HUES48 (cell line): ENCODE results near the gene AJAP1.

Experiments
- H3K27ac ChIP-seq: one replicate; pipeline ENCODE4 v1.7.0; 2013; ENCODE audit warnings: low read depth, low read length, inconsistent platforms
- H3K27me3 ChIP-seq: 2 replicates; pipeline ENCODE4 v1.6.1; 2013; ENCODE audit warnings: mild to moderate bottlenecking, low read length; ENCODE audit not compliant: control insufficient read depth, insufficient read depth
- H3K36me3 ChIP-seq: 2 replicates; pipeline ENCODE4 v1.6.1; 2013; ENCODE audit warnings: low read length; ENCODE audit not compliant: control insufficient read depth, insufficient read depth
- H3K4me1 ChIP-seq: 2 replicates; pipeline ENCODE4 v1.6.1; 2013; ENCODE audit warnings: mild to moderate bottlenecking, low read length; ENCODE audit not compliant: control insufficient read depth, insufficient read depth
- H3K4me3 ChIP-seq: 2 replicates; pipeline ENCODE4 v1.5.1; 2013; ENCODE audit warnings: mild to moderate bottlenecking, low read depth, low read length
- H3K9ac ChIP-seq: 2 replicates; pipeline ENCODE4 v1.6.1; 2013; ENCODE audit warnings: mild to moderate bottlenecking, low read depth, low read length, moderate library complexity
- H3K9me3 ChIP-seq: 2 replicates; pipeline ENCODE4 v1.6.1; 2013; ENCODE audit warnings: low read length; ENCODE audit not compliant: control insufficient read depth, insufficient read depth

Gene AJAP1

DNA sequence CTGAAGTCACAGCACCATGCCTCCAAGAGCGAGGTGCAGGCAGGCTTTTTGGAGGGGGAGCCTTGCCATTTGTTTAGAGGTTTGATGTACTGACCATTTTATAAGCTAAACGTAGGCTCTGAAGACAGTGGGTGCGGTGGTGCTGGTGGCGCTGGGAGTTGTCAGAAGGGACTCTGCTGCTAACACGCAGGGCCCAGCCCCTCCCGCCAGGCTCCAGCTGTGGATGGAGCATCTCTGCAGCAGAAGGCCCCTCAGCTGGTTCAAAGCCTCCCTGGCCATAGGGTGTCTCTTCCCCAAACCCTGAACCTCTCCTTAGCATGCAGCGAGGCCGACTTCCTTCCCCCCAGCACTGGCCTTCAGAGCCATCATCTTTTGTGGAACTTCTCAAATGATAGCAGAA lies 105.3 kb downstream of the AJAP1 start:
- no peaks in the 10 kb centered on the region for H3K27me3 ChIP-seq
- no peak overlapping the region for H3K9ac ChIP-seq
- H3K27ac ChIP-seq = no peak overlapping the region
- peaks cover 26% of the 10 kb centered on the region for H3K4me1 ChIP-seq
- H3K36me3 ChIP-seq = no peaks in the 10 kb centered on the region
- H3K9me3 ChIP-seq = no peaks in the 10 kb centered on the region
- H3K4me3 ChIP-seq = no peak overlapping the region

DNA sequence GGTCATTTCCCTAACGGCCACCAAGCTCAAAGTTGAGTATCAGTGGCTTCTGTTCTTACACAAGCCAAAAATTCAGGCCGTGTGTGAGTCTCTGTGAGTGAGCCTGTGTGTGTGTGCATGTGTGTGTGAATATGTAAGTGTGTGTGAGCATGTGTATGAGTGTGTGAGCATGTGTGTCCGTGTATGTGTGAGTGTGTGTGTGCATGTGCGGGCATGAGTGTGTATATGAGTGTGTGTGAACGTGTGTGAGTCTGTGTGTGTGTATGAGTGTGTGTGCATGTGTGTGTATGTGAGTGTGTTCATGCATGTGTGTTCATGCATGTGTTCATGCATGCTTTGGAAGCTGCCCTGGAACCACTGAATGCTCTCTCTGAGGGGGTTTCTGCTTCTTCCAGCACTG lies 105.7 kb downstream of the AJAP1 start:
- no peak overlapping the region for H3K4me3 ChIP-seq
- no peak overlapping the region for H3K9ac ChIP-seq
- H3K9me3 ChIP-seq = no peaks in the 10 kb centered on the region
- H3K27me3 ChIP-seq = no peaks in the 10 kb centered on the region
- H3K27ac ChIP-seq = no peak overlapping the region
- H3K36me3 ChIP-seq = no peaks in the 10 kb centered on the region
- peaks cover 21% of the 10 kb centered on the region for H3K4me1 ChIP-seq

GRCh38 chr1:4761324-4761723 lies 106.9 kb downstream of the AJAP1 start:
- H3K27ac ChIP-seq = no peak overlapping the region
- H3K36me3 ChIP-seq = no peaks in the 10 kb centered on the region
- no peaks in the 10 kb centered on the region for H3K27me3 ChIP-seq
- peaks cover 13% of the 10 kb centered on the region for H3K4me1 ChIP-seq
- H3K9ac ChIP-seq = no peak overlapping the region
- H3K4me3 ChIP-seq = no peak overlapping the region
- no peaks in the 10 kb centered on the region for H3K9me3 ChIP-seq

- H3K27me3 ChIP-seq = no peaks in the 10 kb centered on the region
- H3K27ac ChIP-seq = no peak overlapping the region
- no peak overlapping the region for H3K9ac ChIP-seq
- no peaks in the 10 kb centered on the region for H3K9me3 ChIP-seq
- peaks cover 5% of the 10 kb centered on the region; the same call in 1 of the 2 replicates for H3K4me1 ChIP-seq
- no peak overlapping the region for H3K4me3 ChIP-seq
- H3K36me3 ChIP-seq = no peaks in the 10 kb centered on the region
Measured at GRCh38 chr1:4762146-4762545, 107.7 kb downstream of the AJAP1 start.

GRCh38 chr1:4767308-4767707 lies 112.9 kb downstream of the AJAP1 start:
- no peaks in the 10 kb centered on the region for H3K36me3 ChIP-seq
- no peaks in the 10 kb centered on the region for H3K27me3 ChIP-seq
- H3K4me3 ChIP-seq = no peak overlapping the region
- H3K9me3 ChIP-seq = no peaks in the 10 kb centered on the region
- H3K9ac ChIP-seq = no peak overlapping the region
- no peak overlapping the region for H3K27ac ChIP-seq
- no peaks in the 10 kb centered on the region for H3K4me1 ChIP-seq

DNA sequence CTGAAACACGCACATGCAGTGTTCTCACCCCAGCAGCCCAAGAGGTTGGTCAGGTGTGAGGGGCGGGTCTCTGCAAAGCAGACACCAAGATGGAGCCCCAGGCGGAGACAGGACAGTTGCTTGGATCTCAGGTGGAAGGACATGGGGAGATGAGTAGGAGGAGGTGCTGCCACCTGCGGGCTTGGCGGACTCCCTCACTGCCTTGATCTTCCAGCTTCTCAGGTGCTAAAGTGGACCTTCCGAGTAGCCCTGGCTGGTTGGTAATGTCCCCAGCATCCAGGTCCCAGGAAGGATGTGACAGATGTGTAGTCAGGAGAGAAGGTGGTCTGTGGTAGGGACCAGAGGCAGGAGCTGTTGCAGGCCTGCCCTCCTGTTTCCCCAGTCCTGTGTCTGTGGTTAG lies 114.1 kb downstream of the AJAP1 start:
- Histone ChIP-seq H3K9ac (no peak overlapping the region), H3K27ac (no peak overlapping the region), H3K36me3 (no peaks in the 10 kb centered on the region), H3K4me1 (no peaks in the 10 kb centered on the region), H3K9me3 (no peaks in the 10 kb centered on the region), H3K4me3 (no peak overlapping the region), H3K27me3 (no peaks in the 10 kb centered on the region)

DNA sequence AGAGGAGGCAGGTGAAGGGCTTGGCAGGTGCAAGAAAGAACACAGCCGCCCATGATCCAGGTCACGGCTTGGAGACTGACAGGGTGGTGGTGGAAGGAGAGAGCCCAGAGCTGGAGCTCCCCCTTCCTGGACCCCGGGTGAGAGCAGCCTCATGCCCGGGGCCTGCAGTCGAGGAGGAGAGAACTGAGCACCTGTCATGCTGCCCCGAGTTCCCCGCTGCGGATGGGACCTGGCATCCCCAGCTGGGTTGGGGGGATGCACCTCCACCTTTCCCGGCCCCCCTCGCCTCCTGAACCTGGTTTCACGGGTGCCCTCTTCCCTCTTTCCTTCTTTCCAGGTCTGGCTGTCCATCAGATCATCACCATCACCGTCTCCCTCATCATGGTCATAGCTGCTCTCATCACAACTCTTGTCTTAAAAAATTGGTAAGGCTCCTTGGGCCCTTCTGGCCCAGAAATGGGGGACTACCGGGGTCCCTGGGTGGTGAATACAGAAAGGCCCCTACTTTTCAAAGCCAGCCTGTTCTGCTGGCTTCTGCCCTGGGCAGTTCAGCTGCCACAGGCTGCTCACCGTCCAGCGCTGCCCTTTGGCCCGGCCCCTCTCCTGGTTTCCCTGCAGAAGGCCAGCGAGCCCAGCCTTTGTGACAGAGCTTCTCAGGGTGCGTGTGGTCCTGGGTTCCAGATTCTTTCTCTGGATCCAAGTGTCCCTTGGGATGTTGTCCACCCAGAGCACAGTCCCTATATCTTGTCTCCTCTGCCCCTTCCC lies 115.3 kb downstream of the AJAP1 start:
- H3K4me3 ChIP-seq = no peak overlapping the region
- no peak overlapping the region for H3K27ac ChIP-seq
- no peaks in the 10 kb centered on the region for H3K9me3 ChIP-seq
- no peaks in the 10 kb centered on the region for H3K4me1 ChIP-seq
- H3K36me3 ChIP-seq = no peaks in the 10 kb centered on the region
- H3K27me3 ChIP-seq = no peaks in the 10 kb centered on the region
- no peak overlapping the region for H3K9ac ChIP-seq

GRCh38 chr1:4770713-4771112 lies 116.3 kb downstream of the AJAP1 start:
- Histone ChIP-seq H3K9me3 (no peaks in the 10 kb centered on the region), H3K27me3 (no peaks in the 10 kb centered on the region), H3K4me3 (no peak overlapping the region), H3K9ac (no peak overlapping the region), H3K4me1 (no peaks in the 10 kb centered on the region), H3K36me3 (no peaks in the 10 kb centered on the region), H3K27ac (no peak overlapping the region)

DNA sequence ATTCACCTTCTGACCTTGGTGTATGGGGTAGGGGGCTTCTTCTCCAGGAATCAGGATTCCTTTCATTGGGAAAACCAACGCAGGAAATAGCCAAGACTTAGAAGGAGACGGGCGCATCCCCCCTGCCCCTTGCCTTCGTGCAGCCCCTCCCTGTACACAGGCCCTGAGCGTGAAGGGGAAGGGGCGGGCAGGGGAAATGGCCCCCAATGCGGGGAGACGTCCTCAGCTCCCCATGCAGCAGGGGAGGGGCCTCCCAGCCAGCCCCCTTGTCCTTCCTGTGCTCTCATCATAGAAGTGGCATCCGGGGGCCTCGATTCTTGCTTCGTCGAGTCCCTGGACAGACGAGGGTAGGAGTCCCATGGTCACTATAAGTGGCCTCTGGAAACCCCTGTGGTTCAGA lies 116.9 kb downstream of the AJAP1 start:
- Histone ChIP-seq H3K36me3 (no peaks in the 10 kb centered on the region), H3K27ac (no peak overlapping the region), H3K9me3 (no peaks in the 10 kb centered on the region), H3K4me1 (no peaks in the 10 kb centered on the region), H3K9ac (no peak overlapping the region), H3K27me3 (no peaks in the 10 kb centered on the region), H3K4me3 (no peak overlapping the region)

GRCh38 chr1:4771721-4772120 lies 117.3 kb downstream of the AJAP1 start:
- Histone ChIP-seq H3K9me3 (no peaks in the 10 kb centered on the region), H3K27me3 (no peaks in the 10 kb centered on the region), H3K9ac (no peak overlapping the region), H3K4me1 (no peaks in the 10 kb centered on the region), H3K4me3 (no peak overlapping the region), H3K36me3 (no peaks in the 10 kb centered on the region), H3K27ac (no peak overlapping the region)

- no peaks in the 10 kb centered on the region for H3K27me3 ChIP-seq
- no peaks in the 10 kb centered on the region for H3K4me1 ChIP-seq
- no peak overlapping the region for H3K27ac ChIP-seq
- H3K36me3 ChIP-seq = no peaks in the 10 kb centered on the region
- H3K9me3 ChIP-seq = no peaks in the 10 kb centered on the region
- H3K9ac ChIP-seq = no peak overlapping the region
- H3K4me3 ChIP-seq = no peak overlapping the region
Measured at GRCh38 chr1:4772294-4773010, 118.0 kb downstream of the AJAP1 start.
